ENCODE data around the gene CMIP.

Gene CMIP

DNA sequence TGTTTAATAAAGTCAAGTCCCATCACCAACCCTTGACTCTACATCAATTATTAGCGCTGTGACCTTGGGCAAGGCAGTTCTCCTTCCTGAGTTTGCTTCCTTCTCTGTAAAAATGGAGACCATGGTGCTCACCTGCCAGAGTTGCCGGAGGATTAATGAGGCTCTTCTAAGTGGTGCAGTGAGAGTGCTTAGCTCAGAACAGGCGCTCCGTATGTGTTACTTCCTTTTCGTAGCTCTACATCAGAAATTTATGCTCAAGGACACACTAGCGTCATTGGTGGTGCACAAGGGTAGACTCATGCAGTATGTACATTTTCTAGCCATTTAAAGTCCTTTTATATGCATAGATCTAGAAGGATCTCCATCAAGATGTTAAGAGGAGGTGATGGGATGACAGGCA lies 17.4 kb upstream of the CMIP start:
- Histone ChIP-seq H3K4me3 (replicated peaks; ENCODE audit: low read depth, low read length) (no peak overlapping the region), H3K27me3 (replicated peaks; ENCODE audit: control insufficient read depth, insufficient read depth, low read length) (no peaks in the 10 kb centered on the region), H3K36me3 (ENCODE audit: control insufficient read depth, insufficient read depth, low read length) (no peaks in the 10 kb centered on the region)
- no peak for DNase-seq (ENCODE audit: extremely low read depth, insufficient read length)
- TF ChIP-seq CTCF (IDR thresholded peaks at IDR 0.05; ENCODE audit: insufficient read depth, low read length, poor library complexity, severe bottlenecking): no peak

DNA sequence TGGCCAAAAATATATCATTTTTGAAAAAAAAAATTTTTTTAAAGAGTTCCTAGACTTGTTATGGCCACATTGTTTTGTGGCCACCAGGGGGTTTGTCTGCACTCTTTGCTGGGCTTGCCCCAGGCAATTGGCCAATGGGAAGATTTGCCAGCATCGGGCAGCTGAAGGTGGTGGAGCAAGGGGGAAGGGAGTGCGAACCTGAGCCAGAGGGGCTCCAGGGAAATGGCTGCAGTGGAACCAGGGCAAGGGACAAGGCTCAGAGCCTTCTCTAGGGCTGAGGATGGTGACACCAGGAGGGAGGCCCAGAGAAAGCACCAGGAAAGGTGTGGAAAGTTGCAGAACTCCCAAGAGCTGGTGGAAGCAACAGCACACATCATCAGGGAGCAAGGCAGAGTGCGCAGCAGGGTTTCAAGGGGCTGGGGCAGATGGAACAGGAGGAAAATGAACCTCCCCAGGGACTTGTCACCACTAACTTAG lies 15.5 kb upstream of the CMIP start:
- peak; percentile 61 for TF ChIP-seq CTCF (IDR thresholded peaks at IDR 0.05; ENCODE audit: insufficient read depth, low read length, poor library complexity, severe bottlenecking)
- DNase-seq (ENCODE audit: extremely low read depth, insufficient read length): no peak
- Histone ChIP-seq H3K36me3 (ENCODE audit: control insufficient read depth, insufficient read depth, low read length) (no peaks in the 10 kb centered on the region), H3K27me3 (replicated peaks; ENCODE audit: control insufficient read depth, insufficient read depth, low read length) (no peaks in the 10 kb centered on the region), H3K4me3 (replicated peaks; ENCODE audit: low read depth, low read length) (no peak overlapping the region)

GRCh38 chr16:81431554-81432353 lies 12.9 kb upstream of the CMIP start:
- no peak for TF ChIP-seq CTCF (IDR thresholded peaks at IDR 0.05; ENCODE audit: insufficient read depth, low read length, poor library complexity, severe bottlenecking)
- no peak for DNase-seq (ENCODE audit: extremely low read depth, insufficient read length)
- Histone ChIP-seq H3K4me3 (replicated peaks; ENCODE audit: low read depth, low read length) (no peak overlapping the region), H3K36me3 (ENCODE audit: control insufficient read depth, insufficient read depth, low read length) (no peaks in the 10 kb centered on the region), H3K27me3 (replicated peaks; ENCODE audit: control insufficient read depth, insufficient read depth, low read length) (no peaks in the 10 kb centered on the region)

DNA sequence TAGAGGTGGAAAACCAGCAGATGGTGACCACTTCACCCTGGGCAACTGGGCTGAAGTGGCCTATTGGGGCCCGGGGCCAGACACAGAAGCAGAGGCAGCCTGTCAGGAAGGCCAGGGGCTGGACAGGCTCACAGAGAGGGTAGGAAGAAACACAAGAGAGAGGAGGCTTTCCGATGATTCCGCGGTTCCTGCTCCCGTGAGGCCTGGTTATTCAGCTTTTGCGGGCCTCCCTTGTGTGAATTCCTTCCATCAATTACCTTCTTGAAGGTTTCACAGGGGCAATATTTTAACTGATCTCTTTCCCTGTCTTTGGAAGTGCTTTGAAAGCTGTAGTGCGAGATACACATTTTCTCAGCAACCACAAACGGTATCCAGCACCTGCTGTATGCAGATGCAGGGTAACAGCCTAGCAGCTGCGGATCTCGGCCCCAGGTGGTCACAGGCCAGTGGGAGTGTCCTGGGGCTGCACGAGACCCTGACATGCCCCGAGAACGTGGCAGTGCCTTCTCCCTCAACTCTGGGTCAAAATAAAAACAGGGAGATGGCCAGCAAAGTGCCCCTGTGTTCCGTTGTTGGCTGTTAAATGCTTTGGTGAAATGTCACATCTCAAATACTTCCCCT lies 11.6 kb upstream of the CMIP start:
- DNase-seq (ENCODE audit: extremely low read depth, insufficient read length): peak; percentile 47
- H3K27me3 ChIP-seq (replicated peaks; ENCODE audit: control insufficient read depth, insufficient read depth, low read length): no peaks in the 10 kb centered on the region
- H3K4me3 ChIP-seq (replicated peaks; ENCODE audit: low read depth, low read length): no peak overlapping the region
- H3K36me3 ChIP-seq (ENCODE audit: control insufficient read depth, insufficient read depth, low read length): no peaks in the 10 kb centered on the region
- no peak for TF ChIP-seq CTCF (IDR thresholded peaks at IDR 0.05; ENCODE audit: insufficient read depth, low read length, poor library complexity, severe bottlenecking)

GRCh38 chr16:81435103-81435502 lies 9.5 kb upstream of the CMIP start:
- no peak for TF ChIP-seq CTCF (IDR thresholded peaks at IDR 0.05; ENCODE audit: insufficient read depth, low read length, poor library complexity, severe bottlenecking)
- Histone ChIP-seq H3K4me3 (replicated peaks; ENCODE audit: low read depth, low read length) (no peak overlapping the region), H3K36me3 (ENCODE audit: control insufficient read depth, insufficient read depth, low read length) (no peaks in the 10 kb centered on the region), H3K27me3 (replicated peaks; ENCODE audit: control insufficient read depth, insufficient read depth, low read length) (no peaks in the 10 kb centered on the region; the same call in 1 of the 2 replicates)
- no peak for DNase-seq (ENCODE audit: extremely low read depth, insufficient read length)

Data from GM06990 (cell line).